GM12874 (cell line): ENCODE results near the gene CHD8.

Experiments
- CTCF ChIP-seq: IDR thresholded peaks from 2 replicates; pipeline ENCODE4 v1.5.1; 2011; ENCODE audit warnings: low read depth, mild to moderate bottlenecking, control low read depth, low read length, moderate library complexity; ENCODE audit not compliant: insufficient read depth

Gene CHD8

GRCh38 chr14:21426692-21427091 lies 29.2 kb downstream of the CHD8 start:
- TF ChIP-seq CTCF, result no peak

GRCh38 chr14:21419528-21419927 lies 36.4 kb downstream of the CHD8 start:
- TF ChIP-seq CTCF, result no peak

GRCh38 chr14:21415329-21415728 lies 40.6 kb downstream of the CHD8 start:
- no peak for TF ChIP-seq CTCF

GRCh38 chr14:21414137-21414631 lies 41.7 kb downstream of the CHD8 start:
- no peak for TF ChIP-seq CTCF

- TF ChIP-seq CTCF, result no peak
Observed at GRCh38 chr14:21408147-21408546, 47.8 kb downstream of the CHD8 start.

GRCh38 chr14:21406213-21406612 lies 49.7 kb downstream of the CHD8 start:
- no peak for TF ChIP-seq CTCF

GRCh38 chr14:21405097-21405496 lies 50.8 kb downstream of the CHD8 start:
- TF ChIP-seq CTCF, result no peak
